H1 (cell line): ENCODE results near the gene DOK7. TPM values are rescaled to one million over a fixed set of nuclear protein-coding genes. Genes with fewer than 3 reads are reported as not detected.

Experiments
- CTCF ChIA-PET: fragments of 300-600 bp; sonication (Branson Sonifier 250); formaldehyde crosslinking; loops from one replicate; lab custom pipeline; 2021; ENCODE audit not compliant: partially characterized antibody; lab: Charles Lee
- POLR2A ChIA-PET: fragments of 300-600 bp; sonication (Branson Sonifier 250); formaldehyde crosslinking; loops from one replicate; lab custom pipeline; 2021; ENCODE audit warnings: inconsistent platforms; ENCODE audit not compliant: partially characterized antibody; lab: Charles Lee
- DNase-seq, 2 experiments: peaks; one replicate each; pipeline versions ENCODE4 v3.0.0 to v3.0.0-alpha.2; 2010 to 2022; ENCODE audit warnings: low spot score in 2 of 2, low read depth in 1 of 2, mixed read lengths in 1 of 2
- FAIRE-seq: peaks from 2 replicates; lab custom pipeline; 2011; peaks lifted over from hg19 to GRCh38; lab: Jason Lieb, UNC
- H2AFZ ChIP-seq: 2 replicates; pipeline ENCODE4 v1.8.1; 2012; ENCODE audit warnings: low read length, inconsistent platforms
- H2AK5ac ChIP-seq: 2 replicates; pipeline ENCODE4 v1.6.1; 2013; ENCODE audit warnings: low read depth, low read length
- H2BK120ac ChIP-seq: replicated peaks from 2 replicates; pipeline ENCODE3; 2013; ENCODE audit warnings: low read depth, low read length, inconsistent platforms
- H2BK12ac ChIP-seq: 2 replicates; pipeline ENCODE4 v1.6.1; 2013; ENCODE audit warnings: low read depth, low read length
- H2BK15ac ChIP-seq: 2 replicates; pipeline ENCODE4 v1.6.1; 2013; ENCODE audit warnings: low read length
- H2BK20ac ChIP-seq: 2 replicates; pipeline ENCODE4 v1.6.1; 2013; ENCODE audit warnings: low read length
- H2BK5ac ChIP-seq: 2 replicates; pipeline ENCODE4 v1.6.1; 2013; ENCODE audit warnings: low read depth, low read length
- H3K14ac ChIP-seq: 2 replicates; pipeline ENCODE4 v1.6.1; 2013; ENCODE audit warnings: inconsistent platforms; ENCODE audit not compliant: insufficient read length
- H3K18ac ChIP-seq: 2 replicates; pipeline ENCODE4 v1.6.1; 2013; ENCODE audit warnings: low read length; ENCODE audit errors: extremely low read depth
- H3K23ac ChIP-seq: 2 replicates; pipeline ENCODE4 v1.6.1; 2013; ENCODE audit warnings: inconsistent platforms; ENCODE audit not compliant: insufficient read length
- H3K23me2 ChIP-seq: 2 replicates; pipeline ENCODE4 v1.6.1; 2013; ENCODE audit warnings: low read depth, low read length
- H3K27ac ChIP-seq: 2 replicates; pipeline ENCODE4 v1.6.1; 2011; ENCODE audit warnings: low read depth, low read length, inconsistent platforms
- H3K27me3 ChIP-seq, 4 experiments: replicated peaks in 1 of 4; 1 replicate in 1 of 4; 2 replicates in 3 of 4; pipeline versions ENCODE4 v1.6.1 to v1.8.1; 2011 to 2013; ENCODE audit warnings: low read length in 3 of 4, mild to moderate bottlenecking in 3 of 4, inconsistent platforms in 2 of 4, mixed read lengths in 2 of 4, moderate library complexity in 1 of 4; ENCODE audit not compliant: control insufficient read depth in 3 of 4, insufficient read depth in 3 of 4; ENCODE audit errors: extremely low read depth in 1 of 4
- H3K36me3 ChIP-seq, 4 experiments: 2 replicates each; pipeline versions ENCODE4 v1.6.1 to v1.8.1; 2011 to 2013; ENCODE audit warnings: mild to moderate bottlenecking in 4 of 4, low read length in 3 of 4, moderate library complexity in 2 of 4, control low read depth in 1 of 4, inconsistent platforms in 1 of 4; ENCODE audit not compliant: insufficient read depth in 4 of 4, control insufficient read depth in 2 of 4
- H3K4ac ChIP-seq: replicated peaks from 2 replicates; pipeline ENCODE3; 2013; ENCODE audit warnings: low read length, low read depth, mixed read lengths, inconsistent platforms; ENCODE audit not compliant: insufficient read length
- H3K4me1 ChIP-seq, 4 experiments: replicated peaks in 1 of 4; 1 replicate in 1 of 4; 2 replicates in 3 of 4; pipeline versions ENCODE4 v1.6.1 to v1.8.1; 2011 to 2013; ENCODE audit warnings: low read length in 3 of 4, inconsistent platforms in 2 of 4, mixed read lengths in 1 of 4; ENCODE audit not compliant: insufficient read depth in 4 of 4, control insufficient read depth in 3 of 4
- H3K4me2 ChIP-seq, 2 experiments: 2 replicates each; pipeline versions ENCODE4 v1.6.1 to v1.8.1; 2011 to 2013; ENCODE audit warnings: low read depth in 2 of 2, low read length in 2 of 2, control low read depth in 1 of 2, inconsistent platforms in 1 of 2, mild to moderate bottlenecking in 1 of 2; ENCODE audit not compliant: insufficient read depth in 1 of 2
- H3K4me3 ChIP-seq, 4 experiments: fragments of 200-600, 300-600 bp in 1 of 4; sonication (generic), shearing (Covaris generic), sonication (Bioruptor Twin) in 1 of 4; 2 replicates each; pipeline versions ENCODE4 v1.5.1 to v1.8.1; 2011 to 2016; ENCODE audit warnings: low read length in 4 of 4, low read depth in 3 of 4, control low read depth in 2 of 4, inconsistent platforms in 2 of 4, mild to moderate bottlenecking in 2 of 4, mixed read lengths in 1 of 4, moderate library complexity in 1 of 4; ENCODE audit not compliant: insufficient read depth in 2 of 4; ENCODE audit errors: extremely low read depth in 1 of 4
- H3K56ac ChIP-seq: replicated peaks from 2 replicates; pipeline ENCODE3; 2013; ENCODE audit warnings: low read depth, mild to moderate bottlenecking, mixed read lengths, low read length, inconsistent platforms; ENCODE audit not compliant: insufficient read length
- H3K79me1 ChIP-seq: 2 replicates; pipeline ENCODE4 v1.6.1; 2013; ENCODE audit warnings: low read depth, low read length, control low read depth
- H3K79me2 ChIP-seq, 2 experiments: 2 replicates each; pipeline versions ENCODE4 v1.6.1 to v1.8.1; 2012 to 2013; ENCODE audit warnings: low read length in 2 of 2, mild to moderate bottlenecking in 2 of 2, inconsistent platforms in 1 of 2; ENCODE audit not compliant: insufficient read depth in 2 of 2, control insufficient read depth in 1 of 2
- H3K9ac ChIP-seq, 4 experiments: replicated peaks in 1 of 4; 1 replicate in 1 of 4; 2 replicates in 3 of 4; pipeline versions ENCODE4 v1.6.1 to v1.8.1; 2011 to 2013; ENCODE audit warnings: low read depth in 3 of 4, low read length in 3 of 4, control low read depth in 2 of 4, mild to moderate bottlenecking in 2 of 4, moderate library complexity in 2 of 4, inconsistent platforms in 1 of 4; ENCODE audit errors: extremely low read depth in 1 of 4
- H3K9me3 ChIP-seq, 2 experiments: 2 replicates each; pipeline versions ENCODE4 v1.6.1 to v1.8.1; 2012 to 2013; ENCODE audit warnings: mild to moderate bottlenecking in 2 of 2, moderate library complexity in 2 of 2, control low read depth in 1 of 2, inconsistent platforms in 1 of 2, low read depth in 1 of 2, low read length in 1 of 2, mixed read lengths in 1 of 2; ENCODE audit not compliant: insufficient read depth in 2 of 2
- H4K20me1 ChIP-seq, 2 experiments: replicated peaks in 1 of 2; 2 replicates each; pipeline versions ENCODE3 to v1.8.1; 2011 to 2013; ENCODE audit warnings: inconsistent platforms in 2 of 2, low read length in 2 of 2, mild to moderate bottlenecking in 1 of 2; ENCODE audit not compliant: insufficient read depth in 2 of 2, control insufficient read depth in 1 of 2
- H4K5ac ChIP-seq: 2 replicates; pipeline ENCODE4 v1.6.1; 2013; ENCODE audit warnings: low read length, low read depth, mixed read lengths, inconsistent platforms; ENCODE audit not compliant: insufficient read length
- H4K8ac ChIP-seq: 2 replicates; pipeline ENCODE4 v1.8.0; 2013; ENCODE audit warnings: mild to moderate bottlenecking, moderate library complexity, low read length, inconsistent platforms; ENCODE audit not compliant: insufficient read depth; ENCODE audit errors: extremely low read depth
- H4K91ac ChIP-seq: replicated peaks from 2 replicates; pipeline ENCODE3; 2013; ENCODE audit warnings: low read length, mixed read lengths, inconsistent platforms; ENCODE audit not compliant: insufficient read length
- CBX8 ChIP-seq: fragments of 300-800, 300-1000 bp; sonication (generic); IDR thresholded peaks from 2 replicates; pipeline ENCODE4 v1.7.1; 2016; ENCODE audit warnings: low read depth, low read length, borderline replicate concordance
- HDAC2 ChIP-seq, 2 experiments: fragments of 300-600 bp in 1 of 2; sonication (generic) in 1 of 2; IDR thresholded peaks; 2 replicates each; pipeline ENCODE4 v1.6.1; 2011 to 2012; ENCODE audit warnings: low read depth in 2 of 2, low read length in 2 of 2, mild to moderate bottlenecking in 2 of 2, moderate library complexity in 2 of 2, borderline replicate concordance in 1 of 2, inconsistent platforms in 1 of 2
- NRF1 ChIP-seq: IDR thresholded peaks from 2 replicates; pipeline ENCODE4 v1.6.1; 2011; ENCODE audit warnings: mild to moderate bottlenecking, low read depth, low read length, improper control_type of control experiment
- SAP30 ChIP-seq: fragments of 300-600 bp; sonication (generic); IDR thresholded peaks from 2 replicates; pipeline ENCODE4 v1.7.1; 2012; ENCODE audit warnings: low read length, moderate library complexity, mild to moderate bottlenecking, inconsistent platforms; ENCODE audit not compliant: insufficient read depth, insufficient replicate concordance
- TAF7 ChIP-seq: optimal IDR thresholded peaks from 2 replicates; pipeline ENCODE3; 2011; ENCODE audit warnings: low read depth, mild to moderate bottlenecking, inconsistent platforms, low read length, moderate library complexity, borderline replicate concordance
- TCF12 ChIP-seq: IDR thresholded peaks from 2 replicates; pipeline ENCODE4 v1.6.1; 2011; ENCODE audit warnings: low read depth, mild to moderate bottlenecking, low read length
- YY1 ChIP-seq: IDR thresholded peaks from 2 replicates; pipeline ENCODE4 v1.6.1; 2011; ENCODE audit warnings: low read depth, mild to moderate bottlenecking, low read length
- WGBS, 2 experiments: shearing (Covaris generic) in 1 of 2; methylation state at CpG; one replicate each; pipeline versions ENCODE4 v1.1.6 to v1.1.7; 2013 to 2015; ENCODE audit warnings: low lambda C conversion rate in 2 of 2, mixed read lengths in 2 of 2, inconsistent platforms in 1 of 2, low coverage in 1 of 2, missing lambda C conversion rate in 1 of 2; ENCODE audit not compliant: insufficient replicate concordance in 2 of 2, insufficient coverage in 1 of 2, insufficient read length in 1 of 2; ENCODE audit errors: extremely low coverage in 1 of 2, missing lambda C conversion rate in 1 of 2; 5-methylcytosine and 5-hydroxymethylcytosine counted together
- polyA plus RNA-seq, 7 experiments: library from polyadenylated mRNA; depleted of rRNA in 3 of 7; stranded (reverse) in 5 of 7; unstranded in 2 of 7; fragments of >200 nt in 5 of 7; fragments of 200-250 nt in 2 of 7; gene quantifications; 1 replicate in 5 of 7; 2 replicates in 1 of 7; 4 replicates in 1 of 7; pipeline versions ENCODE4 v1.2.1 to v1.2.3, GENCODE V29; 2011 to 2013; ENCODE audit warnings: missing spikeins in 2 of 7, mixed read lengths in 2 of 7
- total RNA-seq: library from RNA; stranded (reverse); fragmentation: NEBNext Ultra II Directional; extraction: Animal tissue kit (Norgen Biotek cat#: 25700); gene quantifications from 2 replicates; pipeline ENCODE4 v1.2.1, GENCODE V29; 2021

The DOK7 gene
- total and polyA plus RNA-seq, 2 of the 8 experiments (the other 6 are each of a cell fraction or from before 2014, with no cell fraction given) = 0.32 TPM; not detected in 1

- H2AK5ac ChIP-seq = no peak overlapping the region
- peaks cover 6% of the 10 kb centered on the region; the same call in 1 of the 2 replicates for H3K79me1 ChIP-seq
- H4K5ac ChIP-seq = no peak overlapping the region
- peak overlapping the region; percentile 35; the same call in 1 of the 2 replicates for H4K8ac ChIP-seq
- H2AFZ ChIP-seq = no peak overlapping the region
- H3K27ac ChIP-seq = no peak overlapping the region
- H3K4ac ChIP-seq = no peak overlapping the region
- H3K79me2 ChIP-seq = no peaks in the 10 kb centered on the region
- peaks cover 0 to 4% (median 1%) of the 10 kb centered on the region in 4 experiments; a peak in 2 of 7 replicates for H3K4me1 ChIP-seq
- no peaks in the 10 kb centered on the region for H3K36me3 ChIP-seq
- POLR2A ChIA-PET = interaction anchor here (1.4 kb wide), 1 partner anchor 12 kb away, joined by 4 read pairs; no protein-coding TSS in a partner anchor
- peaks cover 0 to 13% of the 10 kb centered on the region in 2 experiments for H4K20me1 ChIP-seq
- no peak overlapping the region for H2BK12ac ChIP-seq
- H2BK20ac ChIP-seq = no peak overlapping the region
- TF ChIP-seq NRF1 (no peak), TAF7 (no peak), CBX8 (no peak), SAP30 (no peak), HDAC2 (IDR thresholded peaks at IDR 0.05; ENCODE audit: borderline replicate concordance in 1 of 2, low read depth in 2 of 2, low read length in 2 of 2) (no peak), YY1 (no peak), TCF12 (no peak)
- no peak overlapping the region for H4K91ac ChIP-seq
- H3K4me2 ChIP-seq = no peak overlapping the region
- no peak overlapping the region for H3K9ac ChIP-seq
- CTCF ChIA-PET = interaction anchor here (0.8 to 3.9 kb wide), 7 partner anchors 8 to 154 kb away, joined by 3 to 41 read pairs (median 3); no protein-coding TSS in a partner anchor
- no peak overlapping the region for H2BK5ac ChIP-seq
- 89% methylated on average over 16 of the region's 27 CpGs; no CpG with 5 or more reads in 1 of the 2 experiments for WGBS, 2 experiments
- DNase-seq (no peak), FAIRE-seq (no peak)
- H3K27me3 ChIP-seq = peaks cover 1 to 52% (median 36%) of the 10 kb centered on the region in 4 experiments; a peak in 6 of 7 replicates
- peaks cover 0 to 6% of the 10 kb centered on the region in 2 experiments; a peak in 2 of 4 replicates for H3K9me3 ChIP-seq
- no peak overlapping the region for H3K23ac ChIP-seq
- no peak overlapping the region for H3K14ac ChIP-seq
- peaks cover 5% of the 10 kb centered on the region for H3K23me2 ChIP-seq
- H3K4me3 ChIP-seq = no peak overlapping the region
- no peak overlapping the region for H2BK120ac ChIP-seq
- H2BK15ac ChIP-seq = no peak overlapping the region
- no peak overlapping the region for H3K56ac ChIP-seq
- 0 out of 2 replicates have a peak overlapping the region, but pooled peaks have one; percentile 7 for H3K18ac ChIP-seq
Measured at GRCh38 chr4:3472411-3473141, 9.5 kb downstream of the DOK7 start.
